Glomerular visceral epithelial cell (primary cell): ENCODE measurements around the gene PDE1C.
"Not testable (repeated sequence)": the region's sequence is repeated elsewhere in the genome, so short reads cannot be mapped to it uniquely, and the experiment has no call there.

ENCODE experiments used
- DNase-seq: peaks from one replicate; pipeline ENCODE4 v3.0.0-alpha.2; 2016; ENCODE audit errors: extremely low spot score

PDE1C gene

DNA sequence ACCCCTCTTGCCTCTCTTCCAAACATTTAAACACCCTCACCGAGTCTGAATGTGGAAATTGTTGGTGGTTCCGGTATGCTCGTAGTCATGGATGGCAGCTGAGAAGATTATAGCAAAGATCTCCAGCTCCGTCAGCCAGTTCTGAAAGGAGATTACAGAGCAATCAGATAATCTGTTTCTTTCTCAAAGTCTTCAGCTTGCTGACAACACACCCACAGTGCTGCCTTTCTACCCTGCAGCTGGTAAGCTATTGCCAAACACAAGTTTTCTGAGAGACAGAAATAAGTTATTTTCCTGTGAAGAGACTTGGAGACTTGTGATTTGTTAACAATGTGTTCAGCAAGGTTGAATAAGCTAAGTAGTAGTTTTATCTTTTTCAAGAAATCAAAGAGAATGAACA, 219.6 kb downstream of the PDE1C start:
- no peak for DNase-seq

DNA sequence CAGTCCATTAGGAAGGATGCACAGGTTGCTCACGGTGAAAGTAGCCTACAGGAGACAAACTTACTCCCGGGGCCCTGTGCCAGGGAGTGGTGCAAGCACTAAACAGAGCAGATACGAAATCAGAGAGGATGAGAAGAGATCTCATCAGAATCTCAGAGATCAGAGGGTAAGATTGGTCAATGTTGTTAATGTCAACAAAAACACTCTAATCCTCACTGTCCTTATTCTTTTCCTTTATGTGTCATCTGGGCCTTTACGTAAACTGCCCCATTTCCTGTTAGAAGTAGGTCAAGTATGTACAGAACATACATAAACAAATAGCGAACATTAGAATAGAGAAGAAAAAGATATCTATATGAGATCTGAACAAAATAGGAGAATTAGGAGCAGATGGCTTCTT, 220.1 kb downstream of the PDE1C start:
- no peak for DNase-seq

- no peak for DNase-seq
Measured at GRCh38 chr7:31835471-31835870, 234.7 kb downstream of the PDE1C start.

DNA sequence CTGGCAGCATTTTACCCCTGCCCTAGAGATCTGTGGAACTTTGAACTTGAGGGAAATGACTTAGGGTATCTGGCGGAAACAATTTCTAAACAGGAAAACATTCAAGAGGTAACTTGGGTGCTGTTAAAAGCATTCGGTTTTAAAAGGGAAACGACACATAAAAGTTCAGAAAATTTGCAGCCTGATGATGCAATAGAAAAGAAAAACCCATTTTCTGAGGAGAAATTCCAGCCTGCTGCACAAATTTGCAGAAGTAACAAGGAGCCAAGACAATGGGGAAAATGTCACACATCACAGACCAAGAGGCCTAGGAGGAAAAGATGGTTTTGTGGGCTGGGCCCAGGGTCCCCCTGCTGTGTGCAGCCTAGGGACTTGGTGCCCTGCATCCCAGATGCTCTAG, 236.6 kb downstream of the PDE1C start:
- not testable (repeated sequence) for DNase-seq

DNA sequence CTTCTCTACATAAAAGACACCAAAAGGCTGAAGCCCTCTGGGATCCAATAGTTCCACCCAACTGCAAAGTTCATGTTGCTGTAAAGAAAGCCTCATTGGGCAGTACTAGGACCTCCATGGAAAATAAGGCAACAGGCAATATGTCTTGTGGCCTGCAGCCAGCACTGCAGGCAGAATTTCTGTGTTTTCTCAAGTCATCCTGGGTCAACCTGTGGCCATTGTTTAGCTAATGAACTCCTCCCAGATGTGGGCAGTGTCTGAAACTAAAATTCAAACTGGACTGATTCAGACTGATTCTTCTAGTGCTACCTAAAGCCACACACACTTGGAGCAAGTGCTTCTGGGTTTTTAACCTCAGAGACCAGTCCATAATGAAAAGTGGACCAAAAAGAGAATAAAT, 241.7 kb downstream of the PDE1C start:
- DNase-seq, result no peak

- DNase-seq, result no peak
Measured at GRCh38 chr7:31825576-31825975, 244.6 kb downstream of the PDE1C start.

DNA sequence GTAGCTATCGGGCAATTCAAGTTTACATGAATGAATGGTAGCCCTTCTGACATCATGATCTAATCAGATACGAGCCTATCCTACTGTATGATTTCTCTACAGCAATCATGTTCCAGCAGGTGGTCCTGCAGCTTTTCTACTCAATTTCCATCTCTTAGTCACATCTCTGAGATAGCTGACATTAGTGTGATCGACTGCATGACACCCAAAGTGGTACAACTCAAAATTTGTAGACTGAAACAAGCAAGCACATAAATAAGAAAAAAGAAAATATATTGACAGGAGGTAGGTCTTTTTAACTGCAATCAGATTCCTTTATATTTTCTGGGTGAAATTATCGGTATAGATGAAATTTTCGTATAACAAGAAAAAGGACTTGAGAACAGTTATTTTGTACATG, 251.2 kb downstream of the PDE1C start:
- no peak for DNase-seq

DNA sequence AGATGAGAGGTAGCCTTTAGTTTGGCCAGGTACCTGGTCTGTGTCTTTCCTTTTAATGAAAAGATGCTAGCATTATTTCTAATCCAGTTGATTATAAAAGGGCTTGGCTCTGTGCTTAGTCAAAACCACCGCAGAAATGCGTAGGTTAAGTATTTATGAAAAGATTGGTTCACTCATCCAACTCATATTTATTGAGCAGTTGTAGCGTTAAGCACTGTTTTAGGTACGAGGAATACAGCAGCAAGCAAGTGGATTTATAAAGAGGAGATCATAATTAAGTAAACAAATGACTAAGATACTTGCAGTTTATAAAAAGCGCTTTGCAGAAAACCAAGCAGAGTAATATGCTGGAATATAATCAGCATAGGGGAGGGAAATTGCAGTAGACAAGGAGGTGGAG, 253.4 kb downstream of the PDE1C start:
- no peak for DNase-seq

DNA sequence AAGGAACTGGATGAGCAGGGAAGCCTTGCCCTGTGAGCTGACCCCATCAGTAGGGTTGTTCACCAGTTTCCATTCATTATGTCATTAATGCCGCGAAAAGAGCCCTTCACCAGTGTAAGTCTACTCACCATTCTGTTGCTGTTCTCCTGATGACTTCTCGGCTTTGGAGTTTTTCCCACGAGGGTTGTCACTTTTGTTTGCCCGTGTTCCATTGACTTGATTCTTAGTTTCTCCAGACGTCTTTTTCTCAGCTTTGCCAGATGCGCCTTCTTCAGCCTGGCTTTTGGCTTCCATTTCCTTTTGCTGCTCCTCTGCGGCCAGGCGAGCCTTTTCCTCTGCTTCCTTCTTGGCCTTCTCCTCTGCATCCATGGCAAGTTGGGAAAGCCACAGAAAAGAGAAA, 254.4 kb downstream of the PDE1C start:
- no peak for DNase-seq

DNA sequence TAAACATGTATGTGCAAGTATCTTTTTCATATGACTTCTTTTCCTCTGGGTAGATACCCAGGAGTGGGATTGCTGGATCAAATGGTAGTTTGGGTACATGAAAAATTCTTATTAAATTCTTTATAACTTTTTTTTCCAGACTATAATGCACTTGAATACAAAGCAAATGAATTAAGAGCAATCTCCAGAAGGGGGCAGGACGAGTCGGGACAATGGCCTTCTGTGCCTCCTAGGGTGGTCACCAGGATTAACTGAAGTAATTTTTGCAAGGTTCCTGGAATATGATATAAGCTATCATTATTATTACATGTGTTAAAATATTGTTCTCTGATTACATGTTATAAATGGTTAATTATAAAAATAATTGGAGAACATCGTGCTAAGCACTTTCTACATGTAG, 256.0 kb downstream of the PDE1C start:
- peak; percentile 9 for DNase-seq

DNA sequence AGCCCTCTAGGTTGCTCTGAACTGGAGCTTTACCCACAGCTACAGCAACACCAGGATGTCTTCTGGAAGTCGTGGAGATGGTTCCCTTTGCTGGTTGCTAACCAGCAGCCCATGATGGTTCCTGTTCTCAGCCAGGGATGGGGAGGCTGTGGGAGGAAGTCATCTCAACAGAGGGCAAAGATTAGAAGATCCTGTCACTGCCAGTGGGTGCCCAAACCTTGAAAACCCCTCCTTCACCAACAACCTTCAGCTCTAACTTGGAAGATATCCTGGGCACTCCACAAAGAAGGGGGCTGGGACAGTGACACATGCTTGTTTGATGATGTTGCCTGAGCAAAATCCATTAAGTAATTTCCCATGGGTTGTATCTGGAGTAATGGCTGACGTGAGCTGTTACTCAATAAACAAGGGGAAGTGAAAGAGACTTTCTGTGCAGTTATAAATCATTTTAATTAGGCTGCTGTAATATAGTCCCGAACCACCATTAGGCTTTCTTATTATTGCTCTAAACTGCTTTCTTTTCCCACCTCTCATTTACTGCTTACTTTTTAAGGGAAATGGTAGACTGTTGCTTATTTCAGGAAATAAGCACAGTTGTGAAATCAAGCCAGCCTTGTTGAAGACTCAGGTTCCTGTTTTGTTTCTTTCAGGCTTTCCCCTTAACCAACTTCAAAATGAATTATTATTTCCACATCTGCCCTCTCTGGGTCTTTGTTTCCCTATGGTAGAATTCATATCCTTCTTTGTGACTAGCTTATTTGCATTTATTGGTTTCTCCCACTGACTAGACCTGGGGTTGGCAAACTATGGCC, 258.4 kb downstream of the PDE1C start:
- peak; percentile 37 for DNase-seq

GRCh38 chr7:31805209-31805818, 264.9 kb downstream of the PDE1C start:
- no peak for DNase-seq

GRCh38 chr7:31796375-31796774, 273.8 kb downstream of the PDE1C start:
- DNase-seq, result no peak

DNA sequence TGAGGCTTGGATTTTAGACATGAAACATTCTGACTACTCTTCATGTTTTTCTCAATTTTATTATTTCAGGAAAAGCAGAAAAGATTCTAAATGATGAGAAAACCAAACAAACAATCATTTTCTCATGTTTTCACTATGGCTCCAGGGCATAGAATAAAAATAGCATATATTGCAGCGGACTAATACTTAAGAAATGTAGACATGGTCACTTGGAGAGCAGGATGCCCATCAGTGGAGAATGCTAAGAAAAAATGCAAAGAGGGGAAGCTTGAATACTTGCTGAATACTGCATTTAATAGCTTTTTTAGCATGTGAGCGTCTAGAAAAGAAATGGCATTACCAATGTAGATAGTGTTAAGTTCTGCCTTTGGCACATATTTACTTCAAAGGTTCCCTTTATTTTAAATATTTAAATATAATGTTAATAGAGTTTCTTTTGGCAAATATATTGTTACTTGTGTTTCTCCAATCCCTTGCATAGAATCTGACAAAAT, 275.3 kb downstream of the PDE1C start:
- no peak for DNase-seq

- no peak for DNase-seq
Measured at GRCh38 chr7:31791881-31792280, 278.3 kb downstream of the PDE1C start.

DNA sequence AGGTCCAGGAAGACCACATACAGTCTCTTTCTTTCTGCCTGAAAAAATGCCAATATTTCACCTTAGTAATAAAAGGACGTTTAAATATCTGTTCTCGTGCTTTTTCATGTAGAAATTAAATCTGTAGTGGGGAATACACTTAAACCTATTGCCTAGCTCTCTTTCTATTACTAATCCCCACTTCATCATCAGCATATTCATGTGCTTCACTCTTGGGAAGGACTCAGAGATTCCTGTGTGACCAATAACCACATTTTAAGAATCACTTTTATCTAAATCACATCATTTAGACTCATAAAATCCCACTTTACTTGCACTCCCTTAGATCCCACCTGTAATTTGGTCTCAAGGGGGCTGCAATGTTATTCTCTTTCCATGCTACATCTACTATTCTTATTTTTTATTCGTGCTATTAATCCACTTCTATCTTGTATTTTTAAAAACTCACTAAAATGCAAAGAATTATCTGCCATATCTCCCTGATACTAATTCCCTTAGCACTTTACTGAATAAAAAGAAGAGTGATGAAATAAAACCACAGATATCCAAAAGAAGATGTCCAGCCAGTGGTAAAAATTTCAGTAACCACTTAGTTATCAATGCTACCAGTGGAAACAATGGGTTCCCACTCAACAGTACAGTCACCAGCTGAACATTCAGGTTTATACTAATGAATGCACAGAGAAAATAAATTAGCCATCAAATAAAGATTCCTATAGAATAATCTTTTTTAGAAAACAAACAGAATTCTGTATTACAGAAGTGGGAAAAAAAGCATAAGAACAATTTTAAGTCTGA, 281.1 kb downstream of the PDE1C start:
- peak; percentile 4 for DNase-seq

DNA sequence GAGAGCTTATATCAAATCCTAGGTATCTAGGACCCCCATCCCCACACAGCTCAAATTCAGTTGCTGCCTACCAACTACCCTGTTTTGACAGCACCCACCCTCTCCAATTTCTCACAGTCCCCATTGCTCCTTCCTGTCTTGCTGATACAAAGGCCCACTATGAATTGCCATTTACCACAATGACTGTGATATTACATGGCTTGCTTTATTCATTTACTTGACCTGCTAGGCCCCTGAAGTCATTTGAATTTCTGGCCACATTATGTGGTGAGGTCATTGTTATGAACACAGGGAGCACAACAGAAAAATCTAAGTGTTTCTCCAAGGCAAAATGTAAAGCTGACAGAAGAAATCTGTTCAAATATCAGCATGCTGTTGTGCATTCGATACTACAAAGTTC, 281.8 kb downstream of the PDE1C start:
- DNase-seq, result peak; percentile 57

DNA sequence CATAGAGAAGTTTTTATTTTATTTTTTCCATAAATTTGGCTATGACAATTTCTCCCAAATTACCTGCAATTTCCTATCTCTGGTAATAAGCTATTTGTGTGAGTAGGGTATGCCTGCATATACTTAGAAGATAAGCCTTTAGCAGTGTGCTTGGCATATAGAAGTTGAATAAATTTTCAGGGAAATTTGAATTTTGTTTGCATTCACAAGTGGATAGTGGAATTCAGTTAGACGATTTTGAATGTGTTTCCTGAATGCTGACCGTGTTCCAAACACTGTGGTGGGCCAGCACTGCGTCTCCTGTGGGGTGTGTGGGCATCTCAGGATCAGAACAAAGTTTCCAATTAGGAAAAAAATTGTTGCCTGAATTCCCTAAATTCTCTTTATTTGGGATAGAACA, 283.9 kb downstream of the PDE1C start:
- DNase-seq, result no peak

DNA sequence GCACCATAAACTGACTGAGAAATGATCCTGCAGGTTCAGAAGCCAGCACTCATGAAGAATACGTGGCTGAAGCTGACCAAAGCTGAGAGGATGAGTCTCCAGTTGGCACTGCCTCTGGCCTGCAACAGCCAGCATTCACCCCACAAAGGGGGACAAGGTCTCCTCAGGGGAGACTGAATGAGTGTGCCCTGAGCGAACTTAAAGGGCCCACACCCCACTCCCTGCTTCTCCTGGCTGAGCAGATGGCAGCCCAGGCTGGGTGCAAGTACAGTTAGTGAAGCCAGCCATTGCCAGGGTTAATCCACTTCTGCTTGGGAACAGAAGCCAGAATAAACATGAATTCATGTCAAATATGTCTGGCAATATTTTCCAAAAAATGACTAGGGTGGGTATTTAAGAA, 285.1 kb downstream of the PDE1C start:
- DNase-seq, result no peak

- DNase-seq, result no peak
Measured at GRCh38 chr7:31783221-31783620, 287.0 kb downstream of the PDE1C start.

DNA sequence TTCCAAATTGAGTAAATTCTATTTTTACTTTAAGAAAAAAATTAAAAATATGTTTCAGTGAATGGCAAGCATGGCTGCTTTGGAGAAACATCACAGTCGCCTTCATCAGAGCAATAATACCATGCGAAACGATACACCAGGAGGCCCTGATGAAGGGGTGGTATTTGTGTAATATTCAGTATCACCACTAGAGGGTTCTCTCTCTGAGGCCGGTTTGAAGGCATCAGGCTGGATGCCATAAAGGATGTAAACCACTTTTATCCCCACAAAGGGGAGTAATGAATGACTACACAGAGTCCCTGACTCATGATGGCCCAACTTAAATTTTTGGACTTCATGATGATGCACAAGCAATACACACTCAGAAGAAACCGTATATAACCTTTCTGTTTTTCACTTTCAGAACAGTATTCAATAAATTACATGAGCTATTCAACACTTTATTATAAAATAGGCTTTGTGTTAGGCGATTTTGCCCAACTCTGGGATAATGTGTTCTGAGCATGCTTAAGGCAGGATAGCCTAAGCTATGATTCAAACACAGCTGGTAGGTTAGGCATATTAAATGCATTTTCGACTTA, 287.7 kb downstream of the PDE1C start:
- DNase-seq, result peak; percentile 66

DNA sequence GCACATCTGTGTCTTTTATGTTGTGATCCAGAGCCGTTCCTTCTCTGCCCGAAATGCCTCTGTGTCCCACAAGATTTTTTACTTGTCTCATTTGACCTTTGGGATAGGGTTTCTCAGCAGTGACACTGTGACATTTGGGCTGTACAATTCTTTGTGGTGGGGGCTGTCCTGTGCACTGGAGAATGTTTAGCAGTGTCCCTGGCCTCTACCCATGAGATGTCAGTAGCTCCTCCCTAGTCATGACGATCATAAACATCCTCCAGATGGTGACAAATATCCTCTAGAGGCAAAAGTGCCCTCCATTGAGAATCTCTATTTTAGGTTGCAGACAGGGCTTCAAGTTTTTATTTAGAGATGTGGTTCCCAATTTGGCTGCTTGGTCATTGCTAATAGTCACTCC, 291.9 kb downstream of the PDE1C start:
- no peak for DNase-seq
